HepG2 (cell line): ENCODE measurements around the gene COPS7A. TPM values are rescaled to one million over a fixed set of nuclear protein-coding genes. Genes with fewer than 3 reads are reported as not detected.
A peak's percentile ranks its signal among the peaks of the same experiment; 100 is the strongest.

ENCODE experiments used
- ARNT ChIP-seq: fragments of 450-650 bp; IDR thresholded peaks from 2 replicates; pipeline ENCODE4 v1.6.1; 2017
- BCL6 ChIP-seq: IDR thresholded peaks from 2 replicates; pipeline ENCODE4 v1.6.1; 2016; ENCODE audit warnings: missing genetic modification reagents, missing compliant biosample characterization
- FLYWCH1 ChIP-seq: sonication (generic); formaldehyde crosslinking; IDR thresholded peaks from 2 replicates; pipeline ENCODE4 v1.8.1; 2023; ENCODE audit warnings: mild to moderate bottlenecking, missing genetic modification reagents
- GABPB1 ChIP-seq: IDR thresholded peaks from 2 replicates; pipeline ENCODE4 v1.6.1; 2016; ENCODE audit warnings: mild to moderate bottlenecking, missing genetic modification reagents, moderate library complexity, missing compliant biosample characterization
- MAF1 ChIP-seq: sonication (generic); formaldehyde crosslinking; IDR thresholded peaks from 2 replicates; pipeline ENCODE4 v1.5.0; 2020; ENCODE audit warnings: missing genetic modification reagents, borderline replicate concordance
- RARA ChIP-seq: IDR thresholded peaks from 2 replicates; pipeline ENCODE4 v1.6.1; 2016; ENCODE audit warnings: missing genetic modification reagents, missing compliant biosample characterization
- ZBTB40 ChIP-seq, 2 experiments: fragments of 450-650 bp in 1 of 2; sonication (generic) in 1 of 2; formaldehyde crosslinking in 1 of 2; IDR thresholded peaks; 2 replicates each; pipeline versions ENCODE4 v1.6.1 to v1.8.0; 2016 to 2022; ENCODE audit warnings: antibody characterized with exemption in 1 of 2, mild to moderate bottlenecking in 1 of 2, missing genetic modification reagents in 1 of 2
- ZMYM4 ChIP-seq: sonication (generic); formaldehyde crosslinking; IDR thresholded peaks from 2 replicates; pipeline ENCODE4 v1.8.1; 2023; ENCODE audit warnings: mild to moderate bottlenecking, missing genetic modification reagents
- ZNF282 ChIP-seq: fragments of 450-650 bp; IDR thresholded peaks from 2 replicates; pipeline ENCODE4 v1.6.1; 2018; ENCODE audit not compliant: partially characterized antibody
- ZNF547 ChIP-seq: sonication (generic); formaldehyde crosslinking; IDR thresholded peaks from 2 replicates; pipeline ENCODE4 v1.5.1; 2020; ENCODE audit warnings: mild to moderate bottlenecking, missing genetic modification reagents
- ZNF563 ChIP-seq: sonication (generic); formaldehyde crosslinking; IDR thresholded peaks from 2 replicates; pipeline ENCODE4 v1.8.0; 2022; ENCODE audit warnings: mild to moderate bottlenecking, moderate library complexity, missing genetic modification reagents
- ZNF841 ChIP-seq: sonication (generic); formaldehyde crosslinking; IDR thresholded peaks from 2 replicates; pipeline ENCODE4 v1.8.1; 2023; ENCODE audit warnings: missing genetic modification reagents, borderline replicate concordance
- polyA plus RNA-seq, 8 experiments: library from polyadenylated mRNA; depleted of rRNA in 3 of 8; stranded (reverse) in 7 of 8; unstranded in 1 of 8; fragments of >200 nt; fragmentation: Illumina TruSeq in 4 of 8; extraction: Trizol in 4 of 8; gene quantifications; 2 replicates each; pipeline versions ENCODE4 v1.2.1 to v1.2.3, GENCODE V29; 2011 to 2016; ENCODE audit warnings: low read depth in 4 of 8, missing spikeins in 1 of 8, mixed read lengths in 1 of 8; ENCODE audit not compliant: insufficient read depth in 1 of 8
- total RNA-seq, 5 experiments: library from RNA; depleted of rRNA; stranded (reverse); fragments of >200 nt; fragmentation: Illumina TruSeq; extraction: Trizol; gene quantifications; 2 replicates each; pipeline ENCODE4 v1.2.3, GENCODE V29; 2016; ENCODE audit warnings: low read depth in 1 of 5
- TF ChIP-seq, protein P1 (sequence below): sonication (generic); formaldehyde crosslinking; IDR thresholded peaks from 2 replicates; pipeline ENCODE4 v1.5.0; 2020; ENCODE audit warnings: missing genetic modification reagents
- TF ChIP-seq, protein P2 (sequence below): sonication (generic); formaldehyde crosslinking; IDR thresholded peaks from 2 replicates; pipeline ENCODE4 v1.5.0; 2020; ENCODE audit warnings: missing genetic modification reagents, mild to moderate bottlenecking, borderline replicate concordance
- TF ChIP-seq, protein P3 (sequence below): IDR thresholded peaks from 2 replicates; pipeline ENCODE4 v1.6.1; 2016; ENCODE audit warnings: missing genetic modification reagents, missing compliant biosample characterization

Gene COPS7A
- total and polyA plus RNA-seq, 2 of the 13 experiments (the other 11 are each of a cell fraction or from before 2014, with no cell fraction given): 40.0 to 73.6 TPM

GRCh38 chr12:6688543-6688998 lies 35.3 kb upstream of the COPS7A start (continued):
- peak; percentile 50 for TF ChIP-seq ZBTB40 (IDR thresholded peaks at IDR 0.05)
- TF ChIP-seq ZBTB40 (CRISPR knock-in tag; IDR thresholded peaks at IDR 0.05): no peak
- TF ChIP-seq, protein P1, sequence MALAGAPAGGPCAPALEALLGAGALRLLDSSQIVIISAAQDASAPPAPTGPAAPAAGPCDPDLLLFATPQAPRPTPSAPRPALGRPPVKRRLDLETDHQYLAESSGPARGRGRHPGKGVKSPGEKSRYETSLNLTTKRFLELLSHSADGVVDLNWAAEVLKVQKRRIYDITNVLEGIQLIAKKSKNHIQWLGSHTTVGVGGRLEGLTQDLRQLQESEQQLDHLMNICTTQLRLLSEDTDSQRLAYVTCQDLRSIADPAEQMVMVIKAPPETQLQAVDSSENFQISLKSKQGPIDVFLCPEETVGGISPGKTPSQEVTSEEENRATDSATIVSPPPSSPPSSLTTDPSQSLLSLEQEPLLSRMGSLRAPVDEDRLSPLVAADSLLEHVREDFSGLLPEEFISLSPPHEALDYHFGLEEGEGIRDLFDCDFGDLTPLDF (CRISPR knock-in tag): no peak
- no peak; the same call in 1 of the 2 replicates for TF ChIP-seq ZNF547
- TF ChIP-seq ZNF563 (CRISPR knock-in tag): no peak
- TF ChIP-seq, protein P2, sequence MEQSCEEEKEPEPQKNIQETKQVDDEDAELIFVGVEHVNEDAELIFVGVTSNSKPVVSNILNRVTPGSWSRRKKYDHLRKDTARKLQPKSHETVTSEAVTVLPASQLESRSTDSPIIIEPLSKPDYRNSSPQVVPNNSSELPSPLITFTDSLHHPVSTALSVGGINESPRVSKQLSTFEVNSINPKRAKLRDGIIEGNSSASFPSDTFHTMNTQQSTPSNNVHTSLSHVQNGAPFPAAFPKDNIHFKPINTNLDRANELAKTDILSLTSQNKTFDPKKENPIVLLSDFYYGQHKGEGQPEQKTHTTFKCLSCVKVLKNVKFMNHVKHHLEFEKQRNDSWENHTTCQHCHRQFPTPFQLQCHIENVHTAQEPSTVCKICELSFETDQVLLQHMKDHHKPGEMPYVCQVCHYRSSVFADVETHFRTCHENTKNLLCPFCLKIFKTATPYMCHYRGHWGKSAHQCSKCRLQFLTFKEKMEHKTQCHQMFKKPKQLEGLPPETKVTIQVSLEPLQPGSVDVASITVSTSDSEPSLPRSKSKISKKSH (CRISPR knock-in tag): no peak; the same call in 1 of the 2 replicates
- no peak for TF ChIP-seq MAF1 (CRISPR knock-in tag)
- TF ChIP-seq ZMYM4 (CRISPR knock-in tag): peak; percentile 16; the same call in 1 of the 2 replicates
- no peak for TF ChIP-seq ZNF282
- TF ChIP-seq RARA (CRISPR knock-in tag): peak; percentile 35; the same call in 1 of the 2 replicates
- TF ChIP-seq, protein P3, sequence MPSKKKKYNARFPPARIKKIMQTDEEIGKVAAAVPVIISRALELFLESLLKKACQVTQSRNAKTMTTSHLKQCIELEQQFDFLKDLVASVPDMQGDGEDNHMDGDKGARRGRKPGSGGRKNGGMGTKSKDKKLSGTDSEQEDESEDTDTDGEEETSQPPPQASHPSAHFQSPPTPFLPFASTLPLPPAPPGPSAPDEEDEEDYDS (CRISPR knock-in tag): no peak
- TF ChIP-seq FLYWCH1 (CRISPR knock-in tag): no peak
- no peak for TF ChIP-seq BCL6 (CRISPR knock-in tag)
- no peak; the same call in 1 of the 2 replicates for TF ChIP-seq GABPB1 (CRISPR knock-in tag)
- TF ChIP-seq ZNF841 (CRISPR knock-in tag): no peak
- TF ChIP-seq ARNT: no peak
